Measurements from ENCODE around the gene PKD1.

The PKD1 gene

DNA sequence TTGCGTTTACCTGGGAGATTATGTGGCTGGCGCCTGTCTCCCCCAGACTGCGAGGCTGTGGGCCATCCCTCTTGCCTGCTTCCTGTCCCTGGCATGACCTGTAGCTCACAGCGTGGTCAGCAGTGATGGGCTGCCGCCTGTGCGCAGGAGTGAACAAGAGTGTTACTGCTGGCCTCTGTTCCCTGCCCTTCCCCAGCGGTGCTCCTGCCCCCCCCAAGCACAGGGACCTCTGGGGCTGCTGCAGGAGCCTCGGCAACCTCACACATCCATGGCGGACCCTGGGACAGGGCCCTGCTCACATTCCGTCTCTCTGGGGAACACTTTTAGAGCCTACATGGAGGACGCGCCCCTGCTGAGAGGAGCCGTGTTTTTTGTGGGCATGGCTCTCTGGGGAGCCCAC lies 77.3 kb downstream of the PKD1 start:
- TF ChIP-seq POLR2AphosphoS5 (IDR thresholded peaks at IDR 0.05; ENCODE audit: low read depth, low read length) = no peak
- TF ChIP-seq, protein P1, sequence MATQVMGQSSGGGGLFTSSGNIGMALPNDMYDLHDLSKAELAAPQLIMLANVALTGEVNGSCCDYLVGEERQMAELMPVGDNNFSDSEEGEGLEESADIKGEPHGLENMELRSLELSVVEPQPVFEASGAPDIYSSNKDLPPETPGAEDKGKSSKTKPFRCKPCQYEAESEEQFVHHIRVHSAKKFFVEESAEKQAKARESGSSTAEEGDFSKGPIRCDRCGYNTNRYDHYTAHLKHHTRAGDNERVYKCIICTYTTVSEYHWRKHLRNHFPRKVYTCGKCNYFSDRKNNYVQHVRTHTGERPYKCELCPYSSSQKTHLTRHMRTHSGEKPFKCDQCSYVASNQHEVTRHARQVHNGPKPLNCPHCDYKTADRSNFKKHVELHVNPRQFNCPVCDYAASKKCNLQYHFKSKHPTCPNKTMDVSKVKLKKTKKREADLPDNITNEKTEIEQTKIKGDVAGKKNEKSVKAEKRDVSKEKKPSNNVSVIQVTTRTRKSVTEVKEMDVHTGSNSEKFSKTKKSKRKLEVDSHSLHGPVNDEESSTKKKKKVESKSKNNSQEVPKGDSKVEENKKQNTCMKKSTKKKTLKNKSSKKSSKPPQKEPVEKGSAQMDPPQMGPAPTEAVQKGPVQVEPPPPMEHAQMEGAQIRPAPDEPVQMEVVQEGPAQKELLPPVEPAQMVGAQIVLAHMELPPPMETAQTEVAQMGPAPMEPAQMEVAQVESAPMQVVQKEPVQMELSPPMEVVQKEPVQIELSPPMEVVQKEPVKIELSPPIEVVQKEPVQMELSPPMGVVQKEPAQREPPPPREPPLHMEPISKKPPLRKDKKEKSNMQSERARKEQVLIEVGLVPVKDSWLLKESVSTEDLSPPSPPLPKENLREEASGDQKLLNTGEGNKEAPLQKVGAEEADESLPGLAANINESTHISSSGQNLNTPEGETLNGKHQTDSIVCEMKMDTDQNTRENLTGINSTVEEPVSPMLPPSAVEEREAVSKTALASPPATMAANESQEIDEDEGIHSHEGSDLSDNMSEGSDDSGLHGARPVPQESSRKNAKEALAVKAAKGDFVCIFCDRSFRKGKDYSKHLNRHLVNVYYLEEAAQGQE (IDR thresholded peaks at IDR 0.05; ENCODE audit: insufficient read depth in 1 of 2, low read depth in 2 of 2, low read length in 2 of 2) = no peak
- TF ChIP-seq FOXP2 (optimal IDR thresholded peaks at IDR 0.05; ENCODE audit: borderline replicate concordance, extremely low read depth, extremely low read length, insufficient read depth) = no peak
- no peak for TF ChIP-seq SIN3A (IDR thresholded peaks at IDR 0.05; ENCODE audit: borderline replicate concordance, insufficient read depth, low read length)
- no peak for TF ChIP-seq TAF1 (IDR thresholded peaks at IDR 0.05; ENCODE audit: borderline replicate concordance, insufficient read depth, low read length)

DNA sequence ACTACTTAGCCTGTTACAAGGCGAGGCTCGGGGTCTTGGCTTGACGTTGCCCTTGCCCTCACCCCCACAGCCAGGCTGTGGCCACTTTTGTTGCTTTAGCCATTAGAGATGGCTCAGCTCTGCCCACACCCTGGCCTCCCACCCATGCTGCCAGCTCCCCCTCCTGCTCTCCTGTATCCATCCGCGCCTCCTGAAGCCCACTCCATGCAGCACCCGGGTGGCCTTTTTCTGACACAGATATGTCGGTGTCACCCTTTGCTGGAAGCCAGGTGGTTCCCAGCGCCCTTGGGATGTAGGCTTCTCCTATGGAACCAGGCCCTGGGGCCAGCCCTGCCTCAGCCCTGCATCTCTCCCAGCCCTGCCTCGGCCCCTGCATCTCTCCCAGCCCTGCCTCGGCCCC lies 78.3 kb downstream of the PKD1 start:
- TF ChIP-seq TAF1 (IDR thresholded peaks at IDR 0.05; ENCODE audit: borderline replicate concordance, insufficient read depth, low read length) (no peak), FOXP2 (optimal IDR thresholded peaks at IDR 0.05; ENCODE audit: borderline replicate concordance, extremely low read depth, extremely low read length, insufficient read depth) (no peak), SIN3A (IDR thresholded peaks at IDR 0.05; ENCODE audit: borderline replicate concordance, insufficient read depth, low read length) (no peak), POLR2AphosphoS5 (IDR thresholded peaks at IDR 0.05; ENCODE audit: low read depth, low read length) (no peak)
- TF ChIP-seq, protein P1 (IDR thresholded peaks at IDR 0.05; ENCODE audit: insufficient read depth in 1 of 2, low read depth in 2 of 2, low read length in 2 of 2) = no peak

DNA sequence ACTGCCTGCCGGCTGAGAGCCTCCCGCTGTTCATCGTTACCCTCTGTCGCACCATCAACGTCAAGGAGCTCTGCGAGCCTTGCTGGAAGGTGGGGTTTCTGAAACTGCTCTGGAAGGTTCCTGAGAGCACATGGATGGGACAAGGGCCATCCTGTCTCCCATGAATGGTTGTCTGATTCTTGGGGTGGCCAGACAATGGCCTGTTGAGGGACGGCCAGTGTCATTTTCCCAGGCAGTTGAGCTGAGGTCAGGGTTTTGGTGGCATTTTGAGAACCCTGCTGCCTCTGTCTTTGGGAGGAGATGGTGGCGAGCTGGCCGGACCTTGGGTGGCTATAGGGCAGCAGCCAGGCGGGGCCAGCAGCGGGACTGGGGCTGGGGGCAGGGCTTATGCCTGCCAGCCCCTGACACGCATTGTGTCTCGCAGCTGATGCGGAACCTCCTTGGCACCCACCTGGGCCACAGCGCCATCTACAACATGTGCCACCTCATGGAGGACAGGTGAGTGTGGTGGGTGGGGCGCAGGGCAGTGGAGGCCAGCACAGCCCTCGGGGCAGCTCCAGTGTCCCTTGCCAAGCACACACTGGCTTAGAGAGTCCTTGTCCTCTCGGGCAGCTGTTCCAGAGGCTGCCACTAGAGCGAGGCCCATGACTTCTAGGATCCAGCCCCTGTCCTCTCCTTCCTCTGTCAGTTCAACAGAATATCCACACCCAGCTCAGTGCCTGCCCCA lies 78.9 kb downstream of the PKD1 start:
- TF ChIP-seq, protein P1 (IDR thresholded peaks at IDR 0.05; ENCODE audit: insufficient read depth in 1 of 2, low read depth in 2 of 2, low read length in 2 of 2) = no peak
- TF ChIP-seq POLR2AphosphoS5 (IDR thresholded peaks at IDR 0.05; ENCODE audit: low read depth, low read length) (no peak), TAF1 (IDR thresholded peaks at IDR 0.05; ENCODE audit: borderline replicate concordance, insufficient read depth, low read length) (no peak), FOXP2 (optimal IDR thresholded peaks at IDR 0.05; ENCODE audit: borderline replicate concordance, extremely low read depth, extremely low read length, insufficient read depth) (no peak), SIN3A (IDR thresholded peaks at IDR 0.05; ENCODE audit: borderline replicate concordance, insufficient read depth, low read length) (no peak)

DNA sequence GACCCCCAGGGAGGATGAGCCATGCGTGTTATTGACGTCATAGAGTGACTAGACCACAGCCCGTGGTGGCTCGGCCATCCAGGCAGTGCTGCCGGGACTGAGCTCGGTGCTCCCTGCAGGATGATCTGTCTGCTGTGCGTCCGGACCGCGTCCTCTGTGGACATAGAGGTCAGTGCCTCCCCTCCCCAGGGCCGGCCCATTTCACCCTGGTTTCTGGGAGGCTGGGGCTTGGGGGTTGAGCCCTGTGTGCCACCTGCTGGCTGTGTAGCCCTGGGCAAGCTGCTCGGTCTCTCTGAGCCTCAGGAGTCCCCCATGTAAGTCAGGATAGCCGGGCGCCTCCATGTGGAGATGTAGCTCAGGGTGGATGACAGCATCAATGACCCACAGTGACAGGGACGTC lies 79.6 kb downstream of the PKD1 start:
- no peak for TF ChIP-seq TAF1 (IDR thresholded peaks at IDR 0.05; ENCODE audit: borderline replicate concordance, insufficient read depth, low read length)
- no peak for TF ChIP-seq FOXP2 (optimal IDR thresholded peaks at IDR 0.05; ENCODE audit: borderline replicate concordance, extremely low read depth, extremely low read length, insufficient read depth)
- TF ChIP-seq POLR2AphosphoS5 (IDR thresholded peaks at IDR 0.05; ENCODE audit: low read depth, low read length) = no peak
- TF ChIP-seq, protein P1 (IDR thresholded peaks at IDR 0.05; ENCODE audit: insufficient read depth in 1 of 2, low read depth in 2 of 2, low read length in 2 of 2) = no peak
- no peak for TF ChIP-seq SIN3A (IDR thresholded peaks at IDR 0.05; ENCODE audit: borderline replicate concordance, insufficient read depth, low read length)

Data from PFSK-1 (cell line).